ENCODE measurements around the gene LRRC63. TPM values are rescaled to one million over a fixed set of nuclear protein-coding genes. Genes with fewer than 3 reads are reported as not detected.
A peak's percentile ranks its signal among the peaks of the same experiment; 100 is the strongest.

Gene LRRC63
- total RNA-seq, 1 experiment from 2014 or later, result not detected

DNA sequence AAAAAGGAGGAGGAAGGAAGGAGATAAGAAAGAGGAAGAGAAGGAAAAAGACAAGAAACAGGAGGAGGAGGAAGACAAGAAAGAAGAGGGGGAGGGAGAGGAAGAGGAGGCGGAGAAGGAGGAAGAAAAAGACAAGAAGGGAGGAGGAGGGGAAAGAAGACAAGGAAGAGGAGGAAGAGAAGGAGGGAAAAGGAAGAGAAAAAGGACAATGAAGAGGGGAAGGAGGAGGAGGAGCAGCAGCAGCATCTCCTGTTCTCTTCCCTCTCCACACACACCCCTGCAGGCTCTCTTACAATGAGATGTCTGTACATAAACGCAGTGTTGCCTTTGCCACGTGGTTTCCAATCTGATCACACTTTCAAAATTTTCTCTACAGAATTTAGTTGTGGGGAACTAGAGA lies 108.7 kb downstream of the LRRC63 start:
- Histone ChIP-seq H3K27me3 (ENCODE audit: low read length) (no peaks in the 10 kb centered on the region), H3K36me3 (ENCODE audit: insufficient read depth, low read length) (no peaks in the 10 kb centered on the region), H3K79me2 (ENCODE audit: low read length) (no peaks in the 10 kb centered on the region), H3K4me1 (ENCODE audit: low read length) (no peaks in the 10 kb centered on the region), H3K9ac (ENCODE audit: low read length) (no peak overlapping the region), H2AFZ (ENCODE audit: low read length) (no peak overlapping the region), H4K20me1 (ENCODE audit: insufficient read depth, low read depth, low read length) (no peaks in the 10 kb centered on the region), H3K9me2 (replicated peaks; ENCODE audit: insufficient read depth, low read length) (no peaks in the 10 kb centered on the region), H3K4me2 (ENCODE audit: low read depth, low read length, poor library complexity, severe bottlenecking) (no peak overlapping the region), H3K9me3 (ENCODE audit: low read length) (no peaks in the 10 kb centered on the region), H3K4me3 (ENCODE audit: low read length) (no peak overlapping the region), H3K27ac (ENCODE audit: low read length) (no peak overlapping the region)
- no peak for DNase-seq

DNA sequence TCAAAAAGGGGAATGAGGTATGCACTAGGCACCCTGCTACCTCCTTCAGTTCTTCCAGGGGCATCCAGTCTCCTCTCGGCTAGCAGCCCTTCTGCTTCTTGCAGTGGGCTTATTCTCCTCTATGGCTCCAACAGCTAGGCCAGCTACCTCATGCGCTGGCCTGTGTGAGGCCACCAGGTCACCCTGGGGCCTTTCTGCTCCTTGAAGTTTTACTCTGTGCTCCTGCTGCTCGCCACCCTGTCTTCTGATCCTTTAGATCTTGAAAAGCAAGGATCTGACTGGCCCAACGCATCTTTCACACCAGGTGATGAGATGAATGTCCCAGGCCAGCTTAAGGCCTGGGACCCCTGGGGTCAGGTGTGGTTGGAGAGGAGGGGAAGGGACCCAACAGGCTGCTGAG lies 109.1 kb downstream of the LRRC63 start:
- Histone ChIP-seq H4K20me1 (ENCODE audit: insufficient read depth, low read depth, low read length) (no peaks in the 10 kb centered on the region), H3K27ac (ENCODE audit: low read length) (no peak overlapping the region), H3K36me3 (ENCODE audit: insufficient read depth, low read length) (no peaks in the 10 kb centered on the region), H3K79me2 (ENCODE audit: low read length) (no peaks in the 10 kb centered on the region), H3K27me3 (ENCODE audit: low read length) (no peaks in the 10 kb centered on the region), H3K4me1 (ENCODE audit: low read length) (no peaks in the 10 kb centered on the region), H3K9me2 (replicated peaks; ENCODE audit: insufficient read depth, low read length) (no peaks in the 10 kb centered on the region), H3K4me3 (ENCODE audit: low read length) (no peak overlapping the region), H3K9ac (ENCODE audit: low read length) (no peak overlapping the region), H2AFZ (ENCODE audit: low read length) (no peak overlapping the region), H3K4me2 (ENCODE audit: low read depth, low read length, poor library complexity, severe bottlenecking) (no peak overlapping the region), H3K9me3 (ENCODE audit: low read length) (no peaks in the 10 kb centered on the region)
- DNase-seq, result no peak

DNA sequence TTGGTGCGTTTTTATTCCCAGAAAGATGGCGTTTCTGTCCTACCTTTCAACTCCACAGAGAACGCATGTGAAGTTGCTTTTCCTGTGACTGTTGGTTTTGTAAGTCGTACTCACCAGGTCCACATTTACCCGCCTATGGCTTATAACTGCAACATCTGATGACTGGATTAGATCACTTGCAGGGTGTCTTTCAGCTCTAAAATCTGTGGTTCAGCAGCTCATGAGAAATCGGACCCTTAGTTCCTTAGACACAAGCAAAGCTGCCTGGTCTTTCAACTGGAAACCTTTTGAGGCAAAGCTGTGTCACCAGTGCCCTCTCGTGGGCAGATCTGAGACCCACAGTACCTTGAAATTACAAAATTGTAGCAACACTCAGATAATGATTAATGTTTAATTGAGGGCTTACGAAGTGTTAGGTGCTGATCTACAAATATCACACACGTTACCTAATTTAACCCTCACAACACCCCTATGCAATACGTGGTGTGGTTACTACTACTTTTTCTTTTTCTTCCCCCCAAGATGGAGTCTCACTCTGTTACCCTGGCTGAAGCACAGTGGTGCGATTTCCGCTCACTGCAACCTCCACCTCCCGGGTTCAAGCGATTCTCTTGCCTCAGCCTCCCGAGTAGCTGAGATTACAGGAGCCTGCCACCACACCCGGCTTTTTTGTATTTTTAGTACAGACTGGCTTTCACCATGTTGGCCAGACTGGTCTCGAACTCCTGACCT lies 109.9 kb downstream of the LRRC63 start:
- Histone ChIP-seq H3K9me3 (ENCODE audit: low read length) (no peaks in the 10 kb centered on the region), H3K4me2 (ENCODE audit: low read depth, low read length, poor library complexity, severe bottlenecking) (peak overlapping the region; percentile 17), H3K4me3 (ENCODE audit: low read length) (no peak overlapping the region), H4K20me1 (ENCODE audit: insufficient read depth, low read depth, low read length) (no peaks in the 10 kb centered on the region), H3K9me2 (replicated peaks; ENCODE audit: insufficient read depth, low read length) (no peaks in the 10 kb centered on the region), H3K9ac (ENCODE audit: low read length) (no peak overlapping the region), H3K27ac (ENCODE audit: low read length) (no peak overlapping the region), H3K4me1 (ENCODE audit: low read length) (no peaks in the 10 kb centered on the region), H3K27me3 (ENCODE audit: low read length) (no peaks in the 10 kb centered on the region), H3K36me3 (ENCODE audit: insufficient read depth, low read length) (no peaks in the 10 kb centered on the region), H3K79me2 (ENCODE audit: low read length) (no peaks in the 10 kb centered on the region), H2AFZ (ENCODE audit: low read length) (peak overlapping the region; percentile 57; the same call in 1 of the 2 replicates)
- peak; percentile 83 for DNase-seq

DNA sequence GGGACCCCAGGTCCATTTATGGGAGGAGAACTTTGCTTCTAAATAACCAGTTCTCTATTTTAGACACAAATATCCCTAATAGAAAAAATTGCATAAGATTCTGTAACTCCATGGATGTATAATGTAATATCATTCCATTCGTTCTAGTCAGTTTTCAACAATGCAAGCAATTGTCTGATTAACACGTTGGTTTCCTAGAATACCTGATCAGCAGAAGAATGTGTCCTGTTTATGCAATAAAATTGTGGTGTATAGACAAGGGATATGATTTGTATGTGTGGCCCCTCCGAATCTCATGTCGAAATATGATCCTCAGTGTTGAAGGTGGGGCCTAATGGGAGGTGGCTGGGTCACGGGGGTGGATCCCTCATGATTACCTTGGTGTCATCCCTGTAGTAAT lies 113.2 kb downstream of the LRRC63 start:
- no peak overlapping the region for H3K27ac ChIP-seq (ENCODE audit: low read length)
- no peaks in the 10 kb centered on the region for H3K79me2 ChIP-seq (ENCODE audit: low read length)
- H2AFZ ChIP-seq (ENCODE audit: low read length), result no peak overlapping the region
- peaks cover 4% of the 10 kb centered on the region; the same call in 1 of the 2 replicates for H3K4me1 ChIP-seq (ENCODE audit: low read length)
- no peaks in the 10 kb centered on the region for H3K36me3 ChIP-seq (ENCODE audit: insufficient read depth, low read length)
- H3K27me3 ChIP-seq (ENCODE audit: low read length), result no peaks in the 10 kb centered on the region
- H3K4me3 ChIP-seq (ENCODE audit: low read length), result no peak overlapping the region
- no peak for DNase-seq
- no peaks in the 10 kb centered on the region for H4K20me1 ChIP-seq (ENCODE audit: insufficient read depth, low read depth, low read length)
- no peaks in the 10 kb centered on the region for H3K9me3 ChIP-seq (ENCODE audit: low read length)
- H3K9me2 ChIP-seq (replicated peaks; ENCODE audit: insufficient read depth, low read length), result no peaks in the 10 kb centered on the region
- no peak overlapping the region for H3K4me2 ChIP-seq (ENCODE audit: low read depth, low read length, poor library complexity, severe bottlenecking)
- no peak overlapping the region for H3K9ac ChIP-seq (ENCODE audit: low read length)

Small RNA genes lying within 50 kb of the gene (small RNA-seq; reads per million reads assigned to genes)
- not detected for gene RN7SKP5
- gene RN7SL288P, result not detected

Other genes starting within 250 kb of the LRRC63 start
- 24.7 and 30.8 TPM in 2 replicates for gene ZC3H13, start 159.2 kb upstream of the LRRC63 start, total RNA-seq (2014; rRNA removed; shearing (Covaris generic); ENCODE audit: low replicate concordance)
- gene CPB2, start 106.9 kb upstream of the LRRC63 start, total RNA-seq (2014; rRNA removed; shearing (Covaris generic); ENCODE audit: low replicate concordance), result not detected in 2 replicates
- gene LCP1, start 29.8 kb upstream of the LRRC63 start, total RNA-seq (2014; rRNA removed; shearing (Covaris generic); ENCODE audit: low replicate concordance), result 352 and 415 TPM in 2 replicates
- 0.14 TPM in 1 of 2 replicates, not detected in the other for gene RUBCNL, start 175.3 kb downstream of the LRRC63 start, total RNA-seq (2014; rRNA removed; shearing (Covaris generic); ENCODE audit: low replicate concordance)

All from Karpas-422 (cell line).